Left cardiac atrium (tissue), 4 donors: ENCODE data around the gene ZDHHC6. TPM values are rescaled to one million over a fixed set of nuclear protein-coding genes. Genes with fewer than 3 reads are reported as not detected.
A peak's percentile ranks its signal among the peaks of the same experiment; 100 is the strongest.
"Not testable (repeated sequence)": the region's sequence is repeated elsewhere in the genome, so short reads cannot be mapped to it uniquely, and the experiment has no call there.

Experiments
- ATAC-seq, 2 donors: fragments of 200-7000 bp; cut with Tn5 transposase; one replicate each; pipeline ENCODE4 v1.9.1; 2020; ENCODE audit warnings: mild to moderate bottlenecking in 2 of 2, moderate library complexity in 2 of 2
- DNase-seq: peaks from one replicate; pipeline ENCODE4 v3.0.0-alpha.2; 2020
- intact Hi-C, 2 donors: fragments of 100-400 bp; cut with DNase I; formaldehyde crosslinking; loops; one replicate each; pipeline versions ENCODE4 v1.14.1 to v1.15.1; 2022 to 2023
- long read RNA-seq: library from polyadenylated mRNA; unstranded; transcript quantifications from one replicate; pipeline ENCODE4 v2.0.0, GENCODE V29; 2021
- total RNA-seq, 2 donors: library from RNA; stranded (reverse); fragmentation: NEBNext Ultra II Directional; extraction: Animal tissue kit (Norgen Biotek cat#: 25700); gene quantifications; one replicate each; pipeline ENCODE4 v1.2.1, GENCODE V29; 2021
- donor health status: DM: no; HTN: yes; CAD: no.
- donor health status: DM: no; HTN: yes; CAD: no; lungs with severe emphysema.
- donor health status: DM: yes; HTN: yes; CAD: no.
- donor health status: Dilated cardiomyopathy.

The ZDHHC6 gene
- 10 to 100 TPM; 20.3 to 20.6 TPM for total RNA-seq
- long read RNA-seq, transcript ZDHHC6-202 (11 exons, 2,170 nt) = major isoform, 17 of 26 reads
- long read RNA-seq, partial matches to known transcripts = 2 of 26 reads
- long read RNA-seq, other reads (novel, unspliced or antisense) = 5 of 26 reads

- DNase-seq (peak; percentile 88), ATAC-seq (peak; percentile 98 to 99)
- intact Hi-C loops = no loop called here
Observed at GRCh38 chr10:112446855-112447619, at the start of gene ZDHHC6, which contains the start of gene VTI1A. TSS of gene ZDHHC6 (minus strand) at chr10:112446914. CDS start at chr10:112445436, 1,478 bp downstream. TSS of gene VTI1A (plus strand) at chr10:112447215. CDS start at chr10:112447374, 159 bp downstream.

GRCh38 chr10:112492736-112493135, 46.0 kb upstream of the ZDHHC6 start:
- ATAC-seq (no peak), DNase-seq (no peak)
- intact Hi-C loops = no loop called here

GRCh38 chr10:112491144-112491543, 44.4 kb upstream of the ZDHHC6 start:
- DNase-seq (no peak), ATAC-seq (no peak)
- intact Hi-C loops = no loop called here

GRCh38 chr10:112490545-112490944, 43.8 kb upstream of the ZDHHC6 start:
- intact Hi-C loops = no loop called here
- ATAC-seq (no peak), DNase-seq (no peak)

- no peak for DNase-seq
- no peak for ATAC-seq
- intact Hi-C loops = no loop called here
Observed at GRCh38 chr10:112487964-112488363, 41.2 kb upstream of the ZDHHC6 start.

- intact Hi-C loops = no loop called here
- ATAC-seq = no peak
Observed at GRCh38 chr10:112484399-112484798, 37.7 kb upstream of the ZDHHC6 start.

DNA sequence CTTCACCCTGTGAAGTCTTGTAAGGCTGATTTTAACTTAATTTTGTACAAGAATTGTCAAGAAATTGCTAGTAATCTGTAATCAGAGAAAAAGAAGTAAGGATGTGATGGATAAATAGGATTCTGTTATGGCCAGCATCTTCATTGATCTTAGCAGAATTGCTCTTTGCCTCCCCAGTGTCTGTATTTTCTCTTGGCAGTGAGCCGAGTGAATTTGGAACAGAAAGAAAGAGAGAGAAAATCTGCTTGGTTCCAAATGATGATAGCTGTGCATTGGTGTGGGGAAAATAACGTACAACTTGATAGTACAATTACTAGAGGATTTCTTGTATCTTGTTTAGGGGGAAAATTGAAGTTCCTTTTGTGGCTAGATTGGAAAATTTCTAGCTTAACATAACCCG, 34.9 kb upstream of the ZDHHC6 start:
- ATAC-seq (no peak), DNase-seq (no peak)
- intact Hi-C loops = no loop called here

More at GRCh38 chr10:112484399-112484798, 37.7 kb upstream of the ZDHHC6 start:
- no peak for DNase-seq

DNA sequence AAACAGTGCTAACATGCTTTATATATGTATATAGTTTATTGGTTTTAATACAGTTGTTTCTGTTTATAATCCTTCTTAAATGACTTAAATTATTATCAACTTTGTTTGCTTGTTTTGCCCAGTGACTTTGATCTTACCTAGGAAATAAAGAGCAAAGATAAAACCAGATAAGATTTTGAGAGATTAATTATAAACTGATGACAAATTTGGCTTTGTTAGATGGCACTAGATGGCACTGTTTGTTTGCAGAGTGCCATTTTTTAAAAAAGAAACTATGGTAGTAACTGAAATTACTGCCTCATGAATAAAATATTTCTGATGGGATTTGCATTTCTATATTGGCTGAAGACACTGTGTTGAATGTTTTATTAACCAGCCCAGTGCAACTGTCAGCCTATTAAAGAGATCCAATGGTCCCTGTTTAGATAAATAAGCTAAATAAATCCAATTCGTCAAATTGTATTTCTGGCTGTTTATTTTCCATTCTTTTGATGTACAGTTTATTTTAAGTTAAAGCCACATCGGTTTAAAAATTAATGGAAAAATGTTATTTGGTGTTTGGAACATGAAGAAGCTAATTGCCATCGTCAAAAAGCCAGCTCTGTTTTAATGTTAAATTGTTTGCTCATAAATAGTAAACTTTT, 29.0 kb upstream of the ZDHHC6 start:
- DNase-seq = no peak
- intact Hi-C loops = no loop called here
- no peak for ATAC-seq

- DNase-seq = no peak
- intact Hi-C loops = loop anchor here in 1 of 2 donors (5.0 kb wide), 2 partner anchors 805 to 915 kb away; no protein-coding TSS in a partner anchor
- ATAC-seq = peak; percentile 53 to 59
Observed at GRCh38 chr10:112471878-112472487, 25.3 kb upstream of the ZDHHC6 start.

GRCh38 chr10:112467541-112468075, 20.9 kb upstream of the ZDHHC6 start:
- intact Hi-C loops = no loop called here
- DNase-seq (no peak), ATAC-seq (no peak)

DNA sequence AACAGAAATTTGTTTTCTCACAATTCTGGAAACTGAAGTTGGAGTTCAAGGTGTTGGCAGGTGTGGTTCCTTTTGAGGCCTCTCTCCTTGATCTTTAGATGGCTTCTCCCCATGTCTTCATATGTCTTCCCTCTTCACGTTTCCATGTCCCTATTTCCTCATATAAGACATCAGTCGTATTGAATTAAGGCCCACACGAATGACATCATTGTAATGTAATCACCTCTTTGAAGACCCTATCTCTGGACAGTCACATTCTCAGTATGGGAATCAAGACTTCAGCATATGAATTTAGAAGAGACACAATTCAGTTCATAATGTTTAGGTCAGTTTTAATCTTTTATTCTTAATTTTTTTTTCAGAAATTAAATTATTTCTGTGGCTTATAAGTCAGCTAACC, 20.1 kb upstream of the ZDHHC6 start:
- intact Hi-C loops = no loop called here
- ATAC-seq (no peak), DNase-seq (no peak)

DNA sequence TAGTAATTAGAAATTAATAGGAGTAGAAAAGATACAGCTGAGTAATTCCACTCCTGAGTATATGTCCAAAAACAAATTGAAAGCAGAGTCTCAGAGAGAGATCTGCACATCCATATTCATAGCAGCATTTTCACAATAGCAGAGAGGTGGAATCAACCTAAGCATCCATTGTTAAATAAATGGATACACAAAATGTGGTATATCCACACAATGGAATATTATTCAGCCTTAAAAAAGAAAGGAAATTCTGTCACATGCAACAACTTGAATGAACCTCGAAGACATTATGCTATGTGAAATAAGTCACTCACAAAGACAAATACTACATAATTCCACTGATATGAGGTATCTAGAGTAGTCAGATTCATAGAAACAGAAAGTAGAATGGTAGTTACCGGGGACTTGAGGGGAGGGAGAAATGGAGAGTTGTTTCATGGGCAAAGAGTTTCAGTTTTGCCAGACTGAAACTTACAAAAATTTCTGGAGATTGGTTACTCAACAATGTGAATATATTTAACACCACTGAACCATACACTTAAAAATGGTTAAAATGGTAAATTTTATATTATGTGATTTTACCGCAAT, 18.7 kb upstream of the ZDHHC6 start:
- no peak for DNase-seq
- no peak for ATAC-seq

DNA sequence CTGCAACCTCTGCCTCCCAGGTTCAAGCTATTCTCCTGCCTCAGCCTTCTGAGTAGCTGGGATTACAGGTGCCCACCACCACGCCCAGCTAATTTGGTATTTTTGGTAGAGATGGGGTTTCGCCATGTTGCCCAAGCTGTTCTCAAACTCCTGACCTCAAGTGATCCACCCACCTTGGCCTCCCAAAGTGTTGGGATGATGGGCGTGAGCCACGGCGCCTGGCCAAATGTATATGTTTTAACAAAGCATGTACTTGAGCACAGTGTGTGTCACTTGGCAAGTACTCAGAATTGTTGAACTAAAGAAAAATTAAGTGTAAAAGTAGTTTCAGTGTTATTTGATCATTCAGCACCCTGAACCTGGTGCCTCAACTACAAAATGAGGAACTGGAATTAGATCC, 17.4 kb upstream of the ZDHHC6 start:
- ATAC-seq, intact Hi-C loops, DNase-seq: not testable (repeated sequence)

More for the DNA sequence above, 18.7 kb upstream of the ZDHHC6 start:
- intact Hi-C loops = no loop called here

DNA sequence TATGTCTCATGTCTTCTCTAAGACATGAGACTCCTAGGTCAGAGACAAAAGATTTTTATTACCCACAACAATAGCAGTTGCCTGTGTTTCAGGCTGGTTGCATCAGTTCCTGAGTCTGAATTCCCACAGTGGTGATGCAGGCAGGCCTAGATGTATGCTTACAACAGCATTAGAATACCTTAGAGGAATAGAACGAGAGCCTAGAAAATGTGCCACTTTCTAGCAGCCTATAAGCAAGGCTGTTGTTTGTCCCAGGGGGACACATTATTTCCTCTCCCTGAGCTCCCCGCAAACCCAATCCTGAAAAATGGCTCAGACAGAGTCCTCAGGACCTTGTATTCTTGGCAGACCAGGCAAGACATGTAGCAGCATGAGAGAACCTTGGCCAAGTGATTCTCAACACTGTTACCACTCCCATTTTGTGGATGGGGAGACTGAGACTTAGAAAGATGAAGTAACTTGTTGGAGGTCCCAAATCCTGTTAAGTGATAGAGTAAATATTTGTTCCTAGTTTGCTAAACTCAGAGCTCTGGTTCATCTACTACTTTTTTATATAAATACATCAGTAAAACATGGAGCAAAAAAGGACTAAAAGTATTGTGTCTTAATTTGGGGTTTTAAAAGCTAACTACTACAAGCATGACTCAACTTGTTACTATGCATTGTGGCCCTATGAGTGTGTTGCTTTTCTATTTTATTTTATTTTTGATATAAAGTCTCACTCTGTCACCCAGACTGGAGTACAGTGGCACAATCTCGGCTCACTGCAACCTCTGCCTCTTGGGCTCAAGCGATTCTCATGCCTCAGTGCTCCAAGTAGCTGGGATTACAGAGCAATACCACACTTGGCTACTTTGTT, 14.5 kb upstream of the ZDHHC6 start:
- ATAC-seq (no peak), DNase-seq (no peak)
- intact Hi-C loops = no loop called here

GRCh38 chr10:112460366-112460765, 13.7 kb upstream of the ZDHHC6 start:
- no peak for ATAC-seq
- no peak for DNase-seq
- intact Hi-C loops = no loop called here

DNA sequence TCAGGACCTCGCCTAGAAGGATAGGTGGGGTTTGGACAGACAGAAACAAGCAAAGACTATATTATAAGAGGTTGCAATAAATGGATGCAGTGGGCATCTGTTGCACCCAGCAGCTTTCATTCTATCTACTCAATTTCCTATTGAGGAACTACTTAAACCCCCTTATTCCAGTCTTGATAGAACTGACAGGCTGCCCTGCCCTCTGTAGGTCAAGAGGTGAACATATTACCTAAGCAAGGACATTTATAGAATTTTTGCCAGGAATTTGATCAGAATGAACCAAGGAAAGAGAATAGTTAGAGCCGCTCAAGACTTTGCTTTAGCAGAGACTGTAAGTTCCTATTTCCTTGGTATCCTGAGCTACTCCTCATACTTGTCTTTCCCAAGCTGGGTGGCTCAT, 9.8 kb upstream of the ZDHHC6 start:
- no peak for ATAC-seq
- intact Hi-C loops = no loop called here
- DNase-seq = no peak

DNA sequence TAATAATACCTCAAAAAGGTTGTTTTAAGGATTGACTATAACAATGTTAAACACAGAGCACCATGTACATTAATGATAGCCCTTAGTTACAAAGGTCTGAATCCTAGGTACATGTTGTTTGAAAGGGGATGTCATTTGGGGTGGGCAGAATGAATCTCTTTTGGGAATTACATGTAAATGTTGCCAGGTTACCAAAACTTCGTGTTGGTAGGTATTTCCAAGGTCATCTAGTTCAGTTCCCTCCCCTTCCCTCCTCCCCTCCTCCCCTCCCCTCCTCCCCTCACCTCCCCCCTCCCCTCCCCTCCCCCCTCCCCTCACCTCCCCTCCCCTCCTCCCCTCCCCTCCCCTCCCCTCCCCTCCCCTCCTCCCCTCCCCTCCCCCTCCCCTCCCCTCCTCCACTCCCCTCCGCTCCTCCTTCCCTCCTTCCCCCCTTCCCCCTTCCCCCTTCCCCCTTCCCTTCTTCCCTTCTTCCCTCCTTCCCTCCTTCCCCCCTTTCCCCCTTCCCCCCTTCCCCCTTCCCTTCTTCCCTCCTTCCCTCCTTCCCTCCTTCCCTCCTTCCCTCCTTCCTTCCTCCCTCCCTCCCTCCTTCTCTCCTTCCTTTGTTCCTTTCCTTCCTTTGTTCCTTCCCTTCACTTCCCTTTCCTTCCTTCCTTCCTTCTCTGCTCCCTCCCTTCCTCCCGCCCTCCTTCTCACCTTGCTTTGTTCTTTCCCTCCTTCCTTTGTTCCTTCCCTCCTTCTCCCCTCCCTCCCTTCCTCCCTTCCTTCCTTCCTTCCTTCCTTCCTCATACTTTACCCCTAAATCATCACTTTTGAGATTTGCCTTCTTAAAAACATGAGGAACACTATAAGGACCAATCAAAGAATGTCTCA, 8.4 kb upstream of the ZDHHC6 start:
- no peak for ATAC-seq
- intact Hi-C loops = no loop called here
- DNase-seq = no peak
